T-cell (primary cell): Measurements from ENCODE around the gene GPHB5. TPM values are rescaled to one million over a fixed set of nuclear protein-coding genes. Genes with fewer than 3 reads are reported as not detected.
A peak's percentile ranks its signal among the peaks of the same experiment; 100 is the strongest.
"Not testable (repeated sequence)": the region's sequence is repeated elsewhere in the genome, so short reads cannot be mapped to it uniquely, and the experiment has no call there.

Experiments
- ATAC-seq, 4 experiments: fragments of 200-7000 bp in 3 of 4; fragments of 150-1000 bp in 1 of 4; cut with Tn5 transposase; replicated peaks in 1 of 4; 1 replicate in 3 of 4; 2 replicates in 1 of 4; pipeline ENCODE4 v1.10.0; 2021; ENCODE audit warnings: moderate library complexity in 3 of 4, mild to moderate bottlenecking in 2 of 4, moderate number of reproducible peaks in 1 of 4
- CTCF ChIA-PET, 2 donors: fragments of 300-600 bp; sonication (Branson Sonifier 250); formaldehyde crosslinking; loops; one replicate each; lab custom pipeline; 2022; ENCODE audit warnings: antibody characterized with exemption in 2 of 2; lab: Charles Lee
- POLR2A ChIA-PET, 2 donors: fragments of 300-600 bp; sonication (Branson Sonifier 250); formaldehyde crosslinking; loops; one replicate each; lab custom pipeline; 2022; ENCODE audit warnings: antibody characterized with exemption in 2 of 2; lab: Charles Lee
- DNase-seq, 35 experiments: peaks; one replicate each; pipeline versions ENCODE4 v3.0.0 to v3.0.0-alpha.2; 2013 to 2023
- H3K27ac ChIP-seq: one replicate; pipeline ENCODE4 v1.5.1; 2013; ENCODE audit warnings: low read length
- H3K27me3 ChIP-seq, 2 experiments: replicated peaks in 1 of 2; 1 replicate in 1 of 2; 2 replicates in 1 of 2; pipeline versions ENCODE4 v1.6.1 to v1.7.0; 2013; ENCODE audit warnings: low read length in 1 of 2, mixed read lengths in 1 of 2; ENCODE audit not compliant: control insufficient read depth in 2 of 2, insufficient read depth in 2 of 2; ENCODE audit errors: extremely low read depth in 1 of 2
- H3K36me3 ChIP-seq, 2 donors: 1 replicate in 1 of 2; 2 replicates in 1 of 2; pipeline versions ENCODE4 v1.6.1 to v1.7.0; 2013; ENCODE audit warnings: low read length in 1 of 2; ENCODE audit not compliant: control insufficient read depth in 2 of 2, insufficient read depth in 1 of 2; ENCODE audit errors: extremely low read depth in 1 of 2
- H3K4me1 ChIP-seq, 2 experiments: 1 replicate in 1 of 2; 2 replicates in 1 of 2; pipeline versions ENCODE4 v1.6.1 to v1.7.0; 2013; ENCODE audit warnings: low read length in 2 of 2, mixed read lengths in 1 of 2; ENCODE audit not compliant: insufficient read depth in 2 of 2, control insufficient read depth in 1 of 2; ENCODE audit errors: extremely low read depth in 1 of 2
- H3K4me3 ChIP-seq, 2 donors: 1 replicate in 1 of 2; 2 replicates in 1 of 2; pipeline versions ENCODE4 v1.5.1 to v1.7.0; 2013; ENCODE audit warnings: mild to moderate bottlenecking in 2 of 2, low read length in 1 of 2, moderate library complexity in 1 of 2; ENCODE audit not compliant: control insufficient read depth in 1 of 2; ENCODE audit errors: extremely low read depth in 1 of 2
- H3K9me3 ChIP-seq: 2 replicates; pipeline ENCODE4 v1.7.0; 2013
- H3K27ac Mint-ChIP-seq, 2 donors: one replicate each; pipeline ENCODE4 v1.8.0; 2020 to 2021; ENCODE audit warnings: mild to moderate bottlenecking in 2 of 2, mixed read lengths in 2 of 2
- H3K27me3 Mint-ChIP-seq, 2 donors: one replicate each; pipeline ENCODE4 v1.8.0; 2021 to 2022; ENCODE audit warnings: mixed read lengths in 2 of 2
- H3K36me3 Mint-ChIP-seq: one replicate; pipeline ENCODE4 v1.8.0; 2021; ENCODE audit warnings: mixed read lengths
- H3K4me1 Mint-ChIP-seq, 3 donors: one replicate each; pipeline ENCODE4 v1.8.0; 2020 to 2022; ENCODE audit warnings: mixed read lengths in 3 of 3, mild to moderate bottlenecking in 1 of 3
- H3K4me3 Mint-ChIP-seq, 3 donors: one replicate each; pipeline ENCODE4 v1.8.0; 2020 to 2022; ENCODE audit warnings: mild to moderate bottlenecking in 3 of 3, mixed read lengths in 3 of 3, moderate library complexity in 3 of 3
- H3K9me3 Mint-ChIP-seq, 3 donors: one replicate each; pipeline ENCODE4 v1.8.0; 2020 to 2022; ENCODE audit warnings: mixed read lengths in 3 of 3
- WGBS: methylation state at CpG from one replicate; pipeline ENCODE4 v1.1.5; 2013; ENCODE audit warnings: missing lambda C conversion rate; ENCODE audit not compliant: insufficient coverage; 5-methylcytosine and 5-hydroxymethylcytosine counted together
- total RNA-seq, 35 experiments: library from RNA in 6 of 35; stranded (reverse) in 6 of 35; fragments of 120-200 nt in 1 of 35; gene quantifications; one replicate each; pipeline versions ENCODE4 v1.2.1 to v1.2.4 and lab custom pipeline; 2013 to 2026

GPHB5 gene
- total RNA-seq, 5 donors from 2014 or later (not counting 1 experiment from before 2014, with no cell fraction given), result not detected

DNA sequence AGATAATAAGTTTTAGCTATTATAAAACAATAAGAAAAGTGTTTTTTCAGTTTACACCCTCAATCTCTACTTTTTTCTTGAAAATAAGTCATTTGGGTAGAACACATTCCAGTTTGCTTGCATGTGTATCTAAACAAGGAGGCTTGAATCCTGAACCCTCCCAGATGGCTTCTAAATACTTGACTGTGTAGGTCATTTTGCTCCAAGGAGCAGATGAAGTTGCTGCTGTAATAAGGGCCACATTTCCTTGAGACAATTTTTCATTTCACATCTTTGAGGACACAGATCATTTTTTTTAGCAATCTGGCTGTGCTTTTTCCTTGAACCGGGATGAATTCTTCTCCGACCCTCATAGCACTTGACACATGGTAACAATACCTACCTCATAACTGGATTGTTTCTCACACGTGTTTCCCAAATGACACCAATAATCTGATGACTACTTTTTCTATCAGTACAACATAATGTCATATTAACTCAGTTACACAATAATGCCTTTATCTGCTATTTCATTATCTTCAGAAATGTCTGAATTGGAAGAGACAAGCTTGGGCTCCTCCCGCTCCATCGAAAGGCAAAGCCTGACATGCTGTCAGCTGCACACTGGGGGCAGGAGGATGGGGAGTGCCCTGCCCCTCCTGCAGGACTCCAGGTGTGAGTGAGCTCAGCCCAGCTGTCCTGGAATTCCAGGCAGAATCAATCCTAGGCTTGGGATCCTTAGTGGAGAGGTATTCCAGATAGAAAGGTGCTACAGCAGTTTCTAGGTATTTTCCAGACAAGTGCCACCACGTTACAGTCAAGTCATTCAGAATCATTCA, 30.9 kb downstream of the GPHB5 start:
- Histone ChIP-seq H3K9me3 (no peaks in the 10 kb centered on the region), H3K4me3 (no peak overlapping the region), H3K27ac (no peak overlapping the region), H3K4me1 (no peaks in the 10 kb centered on the region), H3K27me3 (peaks cover 3 to 6% of the 10 kb centered on the region in 2 experiments), H3K36me3 (no peaks in the 10 kb centered on the region)
- ChIA-PET CTCF (interaction anchor here in 1 of 2 donors (0.6 kb wide), 1 partner anchor 965 kb away, joined by 4 read pairs; no protein-coding TSS in a partner anchor), POLR2A (no interaction called here)
- DNase-seq, result no peak
- Mint-ChIP-seq H3K4me1 (no peaks in the 10 kb centered on the region), H3K27ac (no peak overlapping the region), H3K9me3 (no peaks in the 10 kb centered on the region), H3K4me3 (no peak overlapping the region), H3K36me3 (no peaks in the 10 kb centered on the region), H3K27me3 (peaks cover 16 to 17% of the 10 kb centered on the region in 2 donors)
- no peak for ATAC-seq
- WGBS, result 98% methylated on average over 5 of the region's 6 CpGs

DNA sequence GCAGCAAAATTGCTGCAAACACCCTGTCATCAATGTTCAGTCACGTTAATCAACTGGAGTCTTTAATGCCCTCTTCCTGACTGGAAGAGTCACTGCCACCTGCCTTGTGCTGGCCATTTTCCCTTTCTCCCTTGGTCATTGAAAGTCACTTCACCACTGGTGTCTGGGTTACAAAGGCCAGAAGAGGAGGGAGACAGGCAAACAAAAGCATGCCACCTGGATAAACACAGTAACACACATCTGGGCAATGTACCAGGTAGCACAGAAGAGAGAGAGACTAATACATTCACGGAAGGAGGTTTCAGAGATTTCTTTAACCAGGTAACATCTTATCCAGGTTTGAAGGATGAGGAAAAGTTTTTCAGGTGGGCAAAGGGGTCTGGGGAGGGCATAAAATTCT, 32.7 kb downstream of the GPHB5 start:
- ChIA-PET POLR2A (no interaction called here), CTCF (no interaction called here)
- no peaks in the 10 kb centered on the region for H3K4me1 Mint-ChIP-seq
- peaks cover 4% of the 10 kb centered on the region in 2 donors for H3K27me3 Mint-ChIP-seq
- H3K4me1 ChIP-seq, result no peaks in the 10 kb centered on the region
- H3K27ac ChIP-seq, result no peak overlapping the region
- 91% methylated on average over 1 of the region's 2 CpGs for WGBS
- H3K36me3 Mint-ChIP-seq, result no peaks in the 10 kb centered on the region
- ATAC-seq, result no peak
- DNase-seq, result no peak
- no peak overlapping the region for H3K27ac Mint-ChIP-seq
- no peak overlapping the region for H3K4me3 ChIP-seq
- peaks cover 2 to 8% of the 10 kb centered on the region in 2 experiments for H3K27me3 ChIP-seq
- H3K4me3 Mint-ChIP-seq, result no peak overlapping the region
- H3K9me3 ChIP-seq, result no peaks in the 10 kb centered on the region
- no peaks in the 10 kb centered on the region for H3K36me3 ChIP-seq
- H3K9me3 Mint-ChIP-seq, result no peaks in the 10 kb centered on the region

DNA sequence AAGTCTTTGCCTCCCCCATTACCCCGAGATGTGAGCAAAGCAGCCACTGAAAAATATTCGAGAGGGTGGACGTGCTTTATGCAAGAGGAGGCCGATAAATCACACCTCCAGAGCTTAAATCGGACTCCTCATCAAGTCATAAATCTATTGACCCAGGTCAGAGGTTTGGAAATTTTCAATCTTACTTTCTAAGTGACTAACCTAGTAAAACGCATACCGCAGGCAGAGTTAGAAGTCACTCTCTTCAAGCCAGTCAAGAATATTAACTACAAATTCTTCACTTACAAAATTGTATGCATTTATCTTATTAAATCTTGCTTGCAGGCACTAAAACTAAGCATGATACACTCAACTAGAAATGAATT, 34.9 kb downstream of the GPHB5 start:
- ATAC-seq (no peak), DNase-seq (no peak)
- Mint-ChIP-seq H3K27ac (no peak overlapping the region), H3K36me3 (no peaks in the 10 kb centered on the region), H3K9me3 (no peaks in the 10 kb centered on the region), H3K4me3 (no peak overlapping the region), H3K4me1 (no peaks in the 10 kb centered on the region), H3K27me3 (peaks cover 0 to 4% of the 10 kb centered on the region in 2 donors)
- Histone ChIP-seq H3K27ac (no peak overlapping the region), H3K27me3 (peaks cover 0 to 8% of the 10 kb centered on the region in 2 experiments), H3K9me3 (no peaks in the 10 kb centered on the region), H3K36me3 (no peaks in the 10 kb centered on the region), H3K4me1 (no peaks in the 10 kb centered on the region), H3K4me3 (no peak overlapping the region)
- WGBS, result 50% methylated on average over 5 of the region's 7 CpGs
- POLR2A ChIA-PET, result no interaction called here
- CTCF ChIA-PET, result no interaction called here

DNA sequence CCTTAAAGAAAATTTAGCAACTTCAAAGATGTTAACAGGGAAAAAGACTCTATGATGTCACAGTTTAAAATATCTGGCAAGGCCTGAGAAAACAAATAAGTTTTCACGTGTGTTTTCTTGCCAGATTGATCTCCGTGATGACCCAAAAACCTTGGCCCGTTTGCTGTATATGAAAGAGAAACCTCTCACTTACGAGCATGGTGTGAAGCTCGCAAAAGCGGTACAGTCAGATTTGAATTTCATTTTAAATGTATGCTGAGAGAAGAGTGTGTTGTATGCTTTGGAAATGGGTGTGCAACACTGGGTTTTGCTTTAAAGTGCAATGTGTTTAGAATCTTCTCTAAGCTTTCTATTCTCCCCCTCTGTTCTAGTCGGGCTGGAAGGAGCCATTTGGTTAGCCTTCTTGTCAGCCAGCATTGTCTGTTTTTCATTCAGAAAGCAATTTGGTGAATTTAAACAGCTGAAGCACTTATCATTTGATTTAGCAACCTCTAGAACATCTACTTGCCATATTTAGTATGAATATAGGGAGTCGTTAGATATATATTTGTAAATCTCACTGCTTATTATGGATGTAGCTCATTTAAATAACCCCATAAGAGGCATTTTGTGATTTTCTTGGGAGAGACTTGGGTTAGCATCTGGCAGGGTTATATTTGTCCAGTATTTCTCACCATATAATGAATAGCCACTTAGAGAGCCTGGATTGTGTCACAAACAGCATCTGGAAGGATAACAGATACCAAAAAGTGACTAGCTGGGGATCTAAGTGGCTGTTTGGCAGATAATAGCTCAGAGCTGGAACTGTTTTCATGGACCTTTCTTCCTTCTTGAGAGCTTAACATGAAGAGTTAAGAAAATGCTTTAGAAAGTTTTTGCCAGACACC, 35.5 kb downstream of the GPHB5 start:
- H3K27me3 ChIP-seq, result peaks cover 0 to 8% of the 10 kb centered on the region in 2 experiments
- no peaks in the 10 kb centered on the region for H3K4me1 ChIP-seq
- Mint-ChIP-seq H3K4me1 (no peaks in the 10 kb centered on the region), H3K27ac (no peak overlapping the region), H3K27me3 (peaks cover 0 to 4% of the 10 kb centered on the region in 2 donors), H3K36me3 (no peaks in the 10 kb centered on the region), H3K9me3 (no peaks in the 10 kb centered on the region), H3K4me3 (no peak overlapping the region)
- ATAC-seq (no peak), DNase-seq (peak in 1 of 35 experiments; percentile 3)
- no peak overlapping the region for H3K4me3 ChIP-seq
- POLR2A ChIA-PET, result no interaction called here
- no peaks in the 10 kb centered on the region for H3K36me3 ChIP-seq
- H3K9me3 ChIP-seq, result no peaks in the 10 kb centered on the region
- WGBS, result 32% methylated on average over 6 of the region's 8 CpGs
- no peak overlapping the region for H3K27ac ChIP-seq
- CTCF ChIA-PET, result interaction anchor here in 1 of 2 donors (0.5 kb wide), 1 partner anchor 1384 kb away, joined by 4 read pairs; no protein-coding TSS in a partner anchor

DNA sequence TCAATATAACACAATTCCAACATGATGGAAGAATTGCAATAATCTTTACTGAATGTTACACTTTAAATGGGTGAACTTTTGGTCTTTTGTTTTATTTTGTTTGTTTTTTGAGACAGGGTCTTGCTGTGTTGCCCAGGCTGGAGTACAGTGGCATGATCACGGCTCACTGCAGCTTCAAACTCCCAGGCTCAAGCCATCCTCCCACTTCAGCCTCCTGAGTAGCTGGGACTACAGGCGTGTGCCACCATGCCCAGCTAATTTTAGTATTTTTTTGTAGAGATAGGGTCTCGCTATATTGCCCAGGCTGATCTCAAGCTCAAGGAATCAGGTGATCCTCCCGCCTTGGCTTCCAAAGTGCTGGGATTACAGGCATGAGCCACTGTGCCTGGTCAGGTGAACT, 38.8 kb downstream of the GPHB5 start:
- WGBS, result 100% methylated on average over 1 of the region's 4 CpGs
- ATAC-seq, H3K36me3 Mint-ChIP-seq, H3K36me3 ChIP-seq, H3K27me3 ChIP-seq, H3K9me3 Mint-ChIP-seq, H3K9me3 ChIP-seq, H3K27ac ChIP-seq, H3K4me1 Mint-ChIP-seq, H3K27me3 Mint-ChIP-seq, CTCF ChIA-PET, POLR2A ChIA-PET, H3K4me1 ChIP-seq, H3K27ac Mint-ChIP-seq, H3K4me3 ChIP-seq, DNase-seq, H3K4me3 Mint-ChIP-seq: not testable (repeated sequence)

DNA sequence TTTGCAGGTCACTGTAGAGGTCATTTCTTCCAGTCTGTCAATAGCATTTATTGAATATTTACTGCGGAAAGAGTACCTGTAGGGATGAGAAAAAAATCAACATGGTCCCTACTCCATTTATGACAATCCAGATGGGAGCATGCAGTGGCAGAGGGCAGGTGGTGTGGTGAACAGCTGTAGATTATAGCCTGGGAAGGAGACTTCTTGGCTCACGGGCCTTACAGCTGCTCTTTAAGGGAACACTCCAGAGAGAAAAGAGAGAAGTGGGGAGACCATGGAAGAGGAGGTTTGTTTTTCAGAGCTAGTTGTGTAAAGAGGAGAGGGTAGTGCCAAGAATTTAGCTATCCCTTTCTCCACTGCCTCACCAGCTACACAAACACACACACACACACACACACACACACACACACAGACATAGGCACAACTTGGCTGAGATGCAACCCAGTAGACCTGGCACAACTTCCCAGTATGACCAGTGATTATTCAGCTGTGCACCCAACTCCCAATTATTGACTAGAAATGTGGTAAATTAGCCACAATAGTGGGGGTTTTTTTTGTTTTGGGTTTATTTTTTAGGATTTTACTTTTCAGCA, 41.0 kb downstream of the GPHB5 start:
- ATAC-seq (no peak), DNase-seq (no peak)
- H3K36me3 ChIP-seq, result no peaks in the 10 kb centered on the region
- H3K27ac Mint-ChIP-seq, result no peak overlapping the region
- H3K36me3 Mint-ChIP-seq, result no peaks in the 10 kb centered on the region
- no peak overlapping the region for H3K4me3 Mint-ChIP-seq
- POLR2A ChIA-PET, result no interaction called here
- no peak overlapping the region for H3K27ac ChIP-seq
- no peaks in the 10 kb centered on the region for H3K9me3 ChIP-seq
- H3K9me3 Mint-ChIP-seq, result no peaks in the 10 kb centered on the region
- peaks cover 0 to 2% of the 10 kb centered on the region in 2 experiments for H3K27me3 ChIP-seq
- WGBS, result no CpG with 5 or more reads among the region's 2 CpGs
- no peaks in the 10 kb centered on the region for H3K4me1 Mint-ChIP-seq
- peaks cover 2 to 9% of the 10 kb centered on the region in 2 donors for H3K27me3 Mint-ChIP-seq
- CTCF ChIA-PET, result interaction anchor here in 1 of 2 donors (1.0 kb wide), 1 partner anchor 1110 kb away, joined by 3 read pairs; no protein-coding TSS in a partner anchor
- H3K4me1 ChIP-seq, result no peaks in the 10 kb centered on the region
- no peak overlapping the region for H3K4me3 ChIP-seq
